Sigmoid colon (tissue), 4 donors: Measurements from ENCODE around the gene CABLES1.

Experiments used
- POLR2A ChIP-seq, 2 donors: fragments of 450-650 bp; IDR thresholded peaks; one replicate each; pipeline ENCODE4 v1.6.1; 2016; ENCODE audit warnings: antibody characterized with exemption in 2 of 2, mild to moderate bottlenecking in 2 of 2, moderate library complexity in 2 of 2
- POLR2AphosphoS5 ChIP-seq, 4 donors: sonication (generic); formaldehyde crosslinking; IDR thresholded peaks; one replicate each; pipeline ENCODE4 v1.6.1; 2017; ENCODE audit warnings: antibody characterized with exemption in 4 of 4
- TF ChIP-seq, protein P1 (sequence below), 4 experiments: fragments of 450-650 bp in 3 of 4; fragments of 200-600 bp in 1 of 4; IDR thresholded peaks; one replicate each; pipeline ENCODE4 v1.5.1; 2016 to 2019; ENCODE audit warnings: antibody characterized with exemption in 4 of 4, mild to moderate bottlenecking in 3 of 4, moderate library complexity in 2 of 4

DNA sequence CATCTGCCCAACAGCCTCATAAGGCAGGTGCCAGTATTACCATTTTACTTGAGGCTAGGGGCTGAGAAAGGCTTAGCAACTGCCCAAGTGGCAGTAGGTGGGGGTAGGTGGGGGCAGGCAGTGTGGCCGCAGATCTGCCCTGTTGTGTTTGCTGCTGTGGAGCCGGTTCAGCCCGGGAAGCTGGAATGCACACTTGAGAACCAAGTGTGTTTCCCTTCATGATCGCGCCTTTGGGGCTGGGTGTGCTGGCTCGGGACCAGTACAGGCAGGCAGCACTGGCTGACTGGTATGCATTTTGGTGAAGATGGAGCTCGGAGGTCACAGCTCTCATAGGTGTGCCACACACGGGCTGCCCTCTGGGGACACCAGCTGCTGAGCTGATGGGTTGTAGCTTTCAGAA, 85.1 kb downstream of the CABLES1 start:
- TF ChIP-seq POLR2AphosphoS5 (IDR thresholded peaks at IDR 0.05), result no peak
- TF ChIP-seq, protein P1, sequence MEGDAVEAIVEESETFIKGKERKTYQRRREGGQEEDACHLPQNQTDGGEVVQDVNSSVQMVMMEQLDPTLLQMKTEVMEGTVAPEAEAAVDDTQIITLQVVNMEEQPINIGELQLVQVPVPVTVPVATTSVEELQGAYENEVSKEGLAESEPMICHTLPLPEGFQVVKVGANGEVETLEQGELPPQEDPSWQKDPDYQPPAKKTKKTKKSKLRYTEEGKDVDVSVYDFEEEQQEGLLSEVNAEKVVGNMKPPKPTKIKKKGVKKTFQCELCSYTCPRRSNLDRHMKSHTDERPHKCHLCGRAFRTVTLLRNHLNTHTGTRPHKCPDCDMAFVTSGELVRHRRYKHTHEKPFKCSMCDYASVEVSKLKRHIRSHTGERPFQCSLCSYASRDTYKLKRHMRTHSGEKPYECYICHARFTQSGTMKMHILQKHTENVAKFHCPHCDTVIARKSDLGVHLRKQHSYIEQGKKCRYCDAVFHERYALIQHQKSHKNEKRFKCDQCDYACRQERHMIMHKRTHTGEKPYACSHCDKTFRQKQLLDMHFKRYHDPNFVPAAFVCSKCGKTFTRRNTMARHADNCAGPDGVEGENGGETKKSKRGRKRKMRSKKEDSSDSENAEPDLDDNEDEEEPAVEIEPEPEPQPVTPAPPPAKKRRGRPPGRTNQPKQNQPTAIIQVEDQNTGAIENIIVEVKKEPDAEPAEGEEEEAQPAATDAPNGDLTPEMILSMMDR (IDR thresholded peaks at IDR 0.05), result no peak
- no peak for TF ChIP-seq POLR2A (IDR thresholded peaks at IDR 0.05)
